ENCODE data around the gene CFAP300. TPM values are rescaled to one million over a fixed set of nuclear protein-coding genes. Genes with fewer than 3 reads are reported as not detected.
A peak's percentile ranks its signal among the peaks of the same experiment; 100 is the strongest.

CFAP300 gene
- total RNA-seq, 1 donor from 2014 or later = not detected

GRCh38 chr11:102007567-102008437, 39.4 kb upstream of the CFAP300 start:
- Histone ChIP-seq H3K9me3 (no peaks in the 10 kb centered on the region), H3K4me3 (no peak overlapping the region), H3K27me3 (no peaks in the 10 kb centered on the region), H3K4me1 (peaks cover 0 to 9% of the 10 kb centered on the region in 2 donors), H3K27ac (no peak overlapping the region), H3K36me3 (no peaks in the 10 kb centered on the region)
- no peak for DNase-seq (ENCODE audit: low spot score in 2 of 2)
- intact Hi-C loops (cut with DNase I) = loop anchor here (1.0 kb wide), 1 partner anchor 148 kb away; no protein-coding TSS in a partner anchor
- peak in 2 of 3 experiments; percentile 43 to 56 for TF ChIP-seq CTCF (IDR thresholded peaks at IDR 0.05)

GRCh38 chr11:102010776-102011494, 36.3 kb upstream of the CFAP300 start:
- no peaks in the 10 kb centered on the region for H3K27me3 ChIP-seq
- intact Hi-C loops (cut with DNase I) = no loop called here
- H3K4me3 ChIP-seq = no peak overlapping the region
- peak in 1 of 2 donors; percentile 73 for DNase-seq (ENCODE audit: low spot score in 2 of 2)
- peak overlapping the region; percentile 41 to 64 for H3K27ac ChIP-seq
- H3K36me3 ChIP-seq = no peaks in the 10 kb centered on the region
- no peak for TF ChIP-seq CTCF (IDR thresholded peaks at IDR 0.05)
- no peaks in the 10 kb centered on the region for H3K9me3 ChIP-seq
- H3K4me1 ChIP-seq = peaks cover 0 to 9% of the 10 kb centered on the region in 2 donors

GRCh38 chr11:102012946-102013345, 34.3 kb upstream of the CFAP300 start:
- DNase-seq (ENCODE audit: low spot score in 2 of 2) = no peak
- H3K9me3 ChIP-seq = no peaks in the 10 kb centered on the region
- no peaks in the 10 kb centered on the region for H3K36me3 ChIP-seq
- intact Hi-C loops (cut with DNase I) = no loop called here
- H3K27me3 ChIP-seq = no peaks in the 10 kb centered on the region
- no peak overlapping the region for H3K27ac ChIP-seq
- no peak overlapping the region for H3K4me3 ChIP-seq
- peaks cover 0 to 7% of the 10 kb centered on the region in 2 donors for H3K4me1 ChIP-seq
- TF ChIP-seq CTCF (IDR thresholded peaks at IDR 0.05) = no peak

GRCh38 chr11:102014756-102015155, 32.5 kb upstream of the CFAP300 start:
- no peak for TF ChIP-seq CTCF (IDR thresholded peaks at IDR 0.05)
- Histone ChIP-seq H3K27me3 (no peaks in the 10 kb centered on the region), H3K36me3 (no peaks in the 10 kb centered on the region), H3K4me3 (no peak overlapping the region), H3K27ac (no peak overlapping the region), H3K4me1 (peaks cover 0 to 7% of the 10 kb centered on the region in 2 donors), H3K9me3 (no peaks in the 10 kb centered on the region)
- intact Hi-C loops (cut with DNase I) = no loop called here
- DNase-seq (ENCODE audit: low spot score in 2 of 2) = no peak

GRCh38 chr11:102017026-102017425, 30.2 kb upstream of the CFAP300 start:
- TF ChIP-seq CTCF (IDR thresholded peaks at IDR 0.05) = no peak
- intact Hi-C loops (cut with DNase I) = no loop called here
- H3K36me3 ChIP-seq = no peaks in the 10 kb centered on the region
- no peaks in the 10 kb centered on the region for H3K4me1 ChIP-seq
- H3K27me3 ChIP-seq = no peaks in the 10 kb centered on the region
- H3K27ac ChIP-seq = no peak overlapping the region
- no peak for DNase-seq (ENCODE audit: low spot score in 2 of 2)
- H3K4me3 ChIP-seq = no peak overlapping the region
- H3K9me3 ChIP-seq = no peaks in the 10 kb centered on the region

Measured in ascending aorta (tissue), 2 donors.